HL-60 (cell line): ENCODE measurements around the gene CAMK2B.

ENCODE experiments used
- DNase-seq, 2 experiments: peaks; one replicate each; pipeline ENCODE4 v3.0.0-alpha.2; 2010 to 2020; ENCODE audit warnings: low read depth in 1 of 2, low spot score in 1 of 2
- H3K27ac ChIP-seq: fragments of 250-450 bp; sonication (Bioruptor Pico); replicated peaks from 2 replicates; pipeline ENCODE4 v1.5.1; 2020; ENCODE audit warnings: mild to moderate bottlenecking, moderate library complexity
- H3K27me3 ChIP-seq: fragments of 250-450 bp; sonication (Bioruptor Pico); 2 replicates; pipeline ENCODE4 v1.5.1; 2021; ENCODE audit warnings: mild to moderate bottlenecking, moderate library complexity; ENCODE audit not compliant: insufficient read depth, poor library complexity, severe bottlenecking
- H3K4me3 ChIP-seq: replicated peaks from 2 replicates; pipeline ENCODE4 v1.5.1; 2011; ENCODE audit warnings: mild to moderate bottlenecking, control low read depth, low read length; ENCODE audit not compliant: insufficient read depth
- GABPA ChIP-seq: IDR thresholded peaks from 2 replicates; pipeline ENCODE4 v1.6.1; 2012; ENCODE audit warnings: low read depth
- POLR2AphosphoS5 ChIP-seq: IDR thresholded peaks from 2 replicates; pipeline ENCODE4 v1.6.1; 2012; ENCODE audit warnings: low read depth
- SPI1 ChIP-seq: IDR thresholded peaks from 2 replicates; pipeline ENCODE4 v1.6.1; 2012; ENCODE audit warnings: low read depth, mild to moderate bottlenecking, borderline replicate concordance
- TF ChIP-seq, protein P1 (sequence below): IDR thresholded peaks from one replicate; pipeline ENCODE4 v1.5.1; 2011; ENCODE audit warnings: low read length, control low read depth, inconsistent platforms; ENCODE audit not compliant: insufficient read depth
- TF ChIP-seq, protein P2 (sequence below): IDR thresholded peaks from 2 replicates; pipeline ENCODE4 v1.6.1; 2012; ENCODE audit warnings: low read depth; ENCODE audit not compliant: insufficient replicate concordance

CAMK2B gene

DNA sequence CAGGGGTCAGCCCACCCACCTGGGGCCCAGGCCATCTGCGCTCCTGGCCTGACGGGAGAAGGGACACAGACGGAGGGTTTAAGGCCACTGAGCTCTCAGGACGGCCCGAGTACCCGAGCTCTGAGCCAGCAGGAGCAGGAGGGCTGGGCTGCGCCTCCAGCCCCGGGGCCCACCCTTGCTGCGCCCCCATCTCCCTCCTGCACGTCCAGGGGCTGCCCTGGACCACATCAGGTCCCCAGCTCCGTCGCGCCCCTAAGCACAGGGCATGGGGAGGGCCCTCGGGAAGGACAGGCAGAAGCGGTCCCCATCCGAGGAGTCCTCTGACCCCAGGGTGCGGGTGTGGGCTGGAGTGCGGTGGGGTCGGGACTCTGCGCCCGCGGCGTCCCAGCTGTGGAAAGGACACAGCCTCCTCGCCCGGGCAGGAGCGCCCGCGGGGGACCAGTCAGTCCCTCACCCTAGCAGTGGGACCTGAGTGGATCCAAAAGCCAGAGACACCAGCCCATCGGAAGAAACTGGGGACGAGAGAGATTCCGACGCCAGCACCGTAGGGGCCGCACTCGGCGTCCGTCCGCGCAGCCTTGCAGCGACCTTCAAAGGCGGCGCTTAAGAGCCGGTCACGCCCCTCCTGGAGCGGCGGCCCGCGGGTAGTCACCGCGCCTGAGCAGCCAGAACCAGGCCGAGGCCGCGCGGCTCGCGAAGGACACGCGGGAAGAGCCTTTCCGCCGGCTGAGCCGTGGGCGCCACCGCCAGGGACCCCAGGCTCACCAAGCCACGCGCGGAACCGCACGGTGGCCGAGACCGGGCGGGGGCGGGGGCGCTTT, 15.9 kb downstream of the CAMK2B start:
- no peak for DNase-seq
- Histone ChIP-seq H3K4me3 (no peak overlapping the region), H3K27ac (no peak overlapping the region), H3K27me3 (peaks cover 26% of the 10 kb centered on the region)
- no peak for TF ChIP-seq GABPA

DNA sequence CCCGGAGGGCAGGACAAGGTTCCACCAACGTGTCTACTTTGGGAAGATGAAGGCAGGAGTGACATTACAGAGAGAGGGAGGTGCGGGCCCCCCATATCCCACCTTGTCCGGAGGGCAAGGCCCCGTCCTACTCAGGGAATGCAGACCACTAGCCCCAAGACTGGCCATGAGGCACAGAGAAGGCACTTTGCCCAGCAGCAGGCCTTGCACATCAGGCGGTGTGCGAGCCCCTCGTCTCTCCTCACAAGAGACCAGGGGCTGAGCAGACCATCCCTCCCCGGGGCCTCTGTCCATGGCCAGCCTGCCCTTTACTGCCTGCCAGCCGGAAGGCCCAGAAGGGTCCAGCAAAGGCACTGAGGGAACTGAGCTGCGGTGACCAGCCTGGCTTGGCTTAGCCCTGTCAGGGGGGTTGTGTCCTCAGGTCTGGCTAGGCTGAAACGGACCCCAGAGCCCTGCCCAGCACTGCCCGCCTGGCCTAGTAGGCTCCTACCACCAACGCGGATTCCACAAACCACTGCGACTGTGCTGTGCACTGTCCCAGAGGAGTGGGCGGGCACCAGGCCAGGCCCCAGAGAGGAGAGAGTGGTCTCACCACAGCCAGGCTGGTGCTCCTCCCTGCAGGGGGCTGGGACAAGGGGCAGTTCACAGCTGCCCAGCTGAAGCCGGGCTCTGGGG, 16.7 kb downstream of the CAMK2B start:
- Histone ChIP-seq H3K27me3 (peaks cover 26% of the 10 kb centered on the region), H3K27ac (no peak overlapping the region), H3K4me3 (no peak overlapping the region)
- DNase-seq = no peak
- TF ChIP-seq, protein P1, sequence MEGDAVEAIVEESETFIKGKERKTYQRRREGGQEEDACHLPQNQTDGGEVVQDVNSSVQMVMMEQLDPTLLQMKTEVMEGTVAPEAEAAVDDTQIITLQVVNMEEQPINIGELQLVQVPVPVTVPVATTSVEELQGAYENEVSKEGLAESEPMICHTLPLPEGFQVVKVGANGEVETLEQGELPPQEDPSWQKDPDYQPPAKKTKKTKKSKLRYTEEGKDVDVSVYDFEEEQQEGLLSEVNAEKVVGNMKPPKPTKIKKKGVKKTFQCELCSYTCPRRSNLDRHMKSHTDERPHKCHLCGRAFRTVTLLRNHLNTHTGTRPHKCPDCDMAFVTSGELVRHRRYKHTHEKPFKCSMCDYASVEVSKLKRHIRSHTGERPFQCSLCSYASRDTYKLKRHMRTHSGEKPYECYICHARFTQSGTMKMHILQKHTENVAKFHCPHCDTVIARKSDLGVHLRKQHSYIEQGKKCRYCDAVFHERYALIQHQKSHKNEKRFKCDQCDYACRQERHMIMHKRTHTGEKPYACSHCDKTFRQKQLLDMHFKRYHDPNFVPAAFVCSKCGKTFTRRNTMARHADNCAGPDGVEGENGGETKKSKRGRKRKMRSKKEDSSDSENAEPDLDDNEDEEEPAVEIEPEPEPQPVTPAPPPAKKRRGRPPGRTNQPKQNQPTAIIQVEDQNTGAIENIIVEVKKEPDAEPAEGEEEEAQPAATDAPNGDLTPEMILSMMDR = no peak
- TF ChIP-seq GABPA (no peak), SPI1 (no peak)

DNA sequence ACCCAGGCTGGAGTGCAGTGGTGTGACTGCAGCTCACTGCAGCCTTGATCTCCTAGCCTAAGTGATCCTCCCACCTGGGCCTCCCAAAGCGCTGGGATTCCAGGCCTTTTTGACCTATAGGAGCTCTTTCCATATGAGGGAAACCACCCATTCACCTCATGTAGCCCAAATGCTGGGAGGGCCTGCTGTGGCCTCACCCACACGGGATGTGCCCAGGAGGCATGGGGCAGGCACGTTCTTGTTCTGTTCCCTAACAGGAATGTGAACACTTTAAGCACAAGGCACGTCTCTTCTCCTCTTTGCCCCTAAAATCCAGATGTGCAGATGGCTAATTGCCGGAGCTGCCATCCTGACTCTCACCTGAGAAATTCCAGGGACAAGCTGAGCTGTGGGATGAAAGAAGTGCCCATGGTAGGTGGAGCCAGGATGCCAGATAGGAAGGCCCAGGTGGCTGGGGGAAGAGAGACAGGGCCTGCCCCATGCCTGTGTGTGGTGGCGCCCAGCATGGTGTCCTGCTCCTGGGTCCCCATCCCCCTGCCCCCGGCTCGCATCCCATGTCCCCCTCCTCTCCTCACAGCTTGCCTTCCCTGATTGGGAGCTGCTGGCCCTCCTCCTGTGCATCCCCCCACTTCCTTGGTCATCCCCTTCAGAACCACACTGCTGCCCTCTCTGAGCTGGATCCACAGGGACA, 17.3 kb downstream of the CAMK2B start:
- no peak overlapping the region for H3K27ac ChIP-seq
- DNase-seq = no peak
- TF ChIP-seq GABPA (no peak), POLR2AphosphoS5 (no peak), SPI1 (no peak)
- TF ChIP-seq, protein P1 = no peak
- TF ChIP-seq, protein P2, sequence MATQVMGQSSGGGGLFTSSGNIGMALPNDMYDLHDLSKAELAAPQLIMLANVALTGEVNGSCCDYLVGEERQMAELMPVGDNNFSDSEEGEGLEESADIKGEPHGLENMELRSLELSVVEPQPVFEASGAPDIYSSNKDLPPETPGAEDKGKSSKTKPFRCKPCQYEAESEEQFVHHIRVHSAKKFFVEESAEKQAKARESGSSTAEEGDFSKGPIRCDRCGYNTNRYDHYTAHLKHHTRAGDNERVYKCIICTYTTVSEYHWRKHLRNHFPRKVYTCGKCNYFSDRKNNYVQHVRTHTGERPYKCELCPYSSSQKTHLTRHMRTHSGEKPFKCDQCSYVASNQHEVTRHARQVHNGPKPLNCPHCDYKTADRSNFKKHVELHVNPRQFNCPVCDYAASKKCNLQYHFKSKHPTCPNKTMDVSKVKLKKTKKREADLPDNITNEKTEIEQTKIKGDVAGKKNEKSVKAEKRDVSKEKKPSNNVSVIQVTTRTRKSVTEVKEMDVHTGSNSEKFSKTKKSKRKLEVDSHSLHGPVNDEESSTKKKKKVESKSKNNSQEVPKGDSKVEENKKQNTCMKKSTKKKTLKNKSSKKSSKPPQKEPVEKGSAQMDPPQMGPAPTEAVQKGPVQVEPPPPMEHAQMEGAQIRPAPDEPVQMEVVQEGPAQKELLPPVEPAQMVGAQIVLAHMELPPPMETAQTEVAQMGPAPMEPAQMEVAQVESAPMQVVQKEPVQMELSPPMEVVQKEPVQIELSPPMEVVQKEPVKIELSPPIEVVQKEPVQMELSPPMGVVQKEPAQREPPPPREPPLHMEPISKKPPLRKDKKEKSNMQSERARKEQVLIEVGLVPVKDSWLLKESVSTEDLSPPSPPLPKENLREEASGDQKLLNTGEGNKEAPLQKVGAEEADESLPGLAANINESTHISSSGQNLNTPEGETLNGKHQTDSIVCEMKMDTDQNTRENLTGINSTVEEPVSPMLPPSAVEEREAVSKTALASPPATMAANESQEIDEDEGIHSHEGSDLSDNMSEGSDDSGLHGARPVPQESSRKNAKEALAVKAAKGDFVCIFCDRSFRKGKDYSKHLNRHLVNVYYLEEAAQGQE = no peak

DNA sequence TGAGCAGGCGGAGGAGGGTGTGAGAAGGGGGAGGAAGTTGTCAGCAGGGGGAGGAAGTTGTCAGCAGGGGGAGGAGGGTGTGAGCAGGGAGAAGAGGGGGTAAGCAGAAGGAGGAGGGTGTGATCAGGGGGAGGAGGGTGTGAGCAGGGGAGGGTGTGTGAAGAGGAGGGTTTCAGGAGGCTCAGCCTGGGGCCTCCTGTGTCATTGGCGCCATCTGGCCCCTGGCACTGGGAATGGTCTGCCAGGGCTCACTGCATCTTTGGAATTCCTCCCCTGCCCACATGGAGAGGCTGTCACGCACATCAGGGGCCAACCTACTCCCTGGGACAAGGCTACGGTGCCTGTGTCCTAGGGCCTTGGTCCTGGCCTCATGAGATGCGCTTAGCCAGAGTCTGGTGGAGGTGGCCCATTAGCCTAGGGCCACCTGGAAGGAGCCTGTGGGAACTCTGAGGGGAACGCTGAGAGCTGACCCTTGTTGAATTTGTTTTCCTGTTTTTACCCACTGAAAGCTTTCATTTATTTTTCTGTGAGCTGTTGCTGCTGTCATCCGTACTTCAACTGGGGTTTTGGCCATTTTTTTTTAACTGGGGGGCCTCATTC, 18.0 kb downstream of the CAMK2B start:
- Histone ChIP-seq H3K27ac (no peak overlapping the region), H3K27me3 (peaks cover 30% of the 10 kb centered on the region), H3K4me3 (no peak overlapping the region)
- peak; percentile 17 to 41 for DNase-seq
- TF ChIP-seq, protein P1 = no peak
- TF ChIP-seq POLR2AphosphoS5 (no peak), GABPA (no peak), SPI1 (no peak)
- TF ChIP-seq, protein P2 = no peak

More for the DNA sequence above, 17.3 kb downstream of the CAMK2B start:
- Histone ChIP-seq H3K4me3 (no peak overlapping the region), H3K27me3 (peaks cover 26% of the 10 kb centered on the region)
